Neural progenitor cell (in vitro differentiated cells): ENCODE data around the gene PTDSS2. TPM values are rescaled to one million over a fixed set of nuclear protein-coding genes. Genes with fewer than 3 reads are reported as not detected.

Source experiments
- DNase-seq: peaks from one replicate; pipeline ENCODE4 v3.0.0-alpha.2; 2016; ENCODE audit warnings: low spot score
- H2AFZ ChIP-seq: fragments of 200-600 bp; sonication (generic); replicated peaks from 2 replicates; pipeline ENCODE4 v1.6.1; 2016; ENCODE audit warnings: antibody characterized with exemption
- H3F3A ChIP-seq: fragments of 200-600 bp; sonication (generic); 2 replicates; pipeline ENCODE4 v1.6.1; 2016; ENCODE audit warnings: antibody characterized with exemption, low read depth
- H3K27ac ChIP-seq: fragments of 200-600 bp; sonication (generic); 2 replicates; pipeline ENCODE4 v1.5.1; 2016; ENCODE audit warnings: mild to moderate bottlenecking
- H3K27me3 ChIP-seq: fragments of 200-600 bp; sonication (generic); 2 replicates; pipeline ENCODE4 v1.6.1; 2016; ENCODE audit warnings: mild to moderate bottlenecking, moderate library complexity
- H3K36me3 ChIP-seq: fragments of 200-600 bp; sonication (generic); 2 replicates; pipeline ENCODE4 v1.5.1; 2016
- H3K4me1 ChIP-seq: fragments of 200-600 bp; sonication (generic); 2 replicates; pipeline ENCODE4 v1.6.1; 2016; ENCODE audit warnings: mixed run types
- H3K4me2 ChIP-seq: fragments of 200-600 bp; sonication (generic); 2 replicates; pipeline ENCODE4 v1.6.1; 2016
- H3K4me3 ChIP-seq: fragments of 200-600 bp; sonication (generic); 2 replicates; pipeline ENCODE4 v1.5.1; 2016
- H3K79me2 ChIP-seq: fragments of 200-600 bp; sonication (generic); 2 replicates; pipeline ENCODE4 v1.6.1; 2016; ENCODE audit warnings: low read depth
- H3K9ac ChIP-seq: fragments of 200-600 bp; sonication (generic); 2 replicates; pipeline ENCODE4 v1.6.1; 2016
- H3K9me3 ChIP-seq: fragments of 200-600 bp; sonication (generic); 2 replicates; pipeline ENCODE4 v1.5.1; 2016; ENCODE audit warnings: low read depth
- H4K20me1 ChIP-seq: fragments of 200-600 bp; sonication (generic); 2 replicates; pipeline ENCODE4 v1.6.1; 2016; ENCODE audit warnings: low read depth
- H3K27ac Mint-ChIP-seq: 3 replicates; pipeline ENCODE4 v1.8.0; 2021; ENCODE audit warnings: mixed read lengths
- H3K27me3 Mint-ChIP-seq: 2 replicates; pipeline ENCODE4 v1.8.0; 2022; ENCODE audit warnings: low read depth, mild to moderate bottlenecking, inconsistent platforms, moderate library complexity, mixed read lengths; ENCODE audit not compliant: insufficient read depth
- H3K36me3 Mint-ChIP-seq: 3 replicates; pipeline ENCODE4 v1.8.0; 2021; ENCODE audit warnings: mixed read lengths
- H3K4me1 Mint-ChIP-seq: 3 replicates; pipeline ENCODE4 v1.8.0; 2021; ENCODE audit warnings: mixed read lengths
- H3K4me3 Mint-ChIP-seq: 3 replicates; pipeline ENCODE4 v1.8.0; 2021; ENCODE audit warnings: mild to moderate bottlenecking, moderate library complexity, mixed read lengths
- H3K9me3 Mint-ChIP-seq: 3 replicates; pipeline ENCODE4 v1.8.0; 2020; ENCODE audit warnings: mixed read lengths
- EZH2 ChIP-seq: fragments of 200-600 bp; sonication (generic); IDR thresholded peaks from 2 replicates; pipeline ENCODE4 v1.6.1; 2017; ENCODE audit warnings: antibody characterized with exemption, mild to moderate bottlenecking, moderate library complexity
- EZH2phosphoT487 ChIP-seq: fragments of 200-600 bp; sonication (generic); IDR thresholded peaks from 2 replicates; pipeline ENCODE4 v1.6.1; 2017; ENCODE audit warnings: antibody characterized with exemption
- total RNA-seq: library from RNA; depleted of rRNA; stranded (reverse); fragments of >200 nt; gene quantifications from 2 replicates; pipeline ENCODE4 v1.2.3, GENCODE V29; 2015; ENCODE audit warnings: low replicate concordance
- TF ChIP-seq, protein P1 (sequence below): fragments of 200-600 bp; sonication (generic); IDR thresholded peaks from 2 replicates; pipeline ENCODE4 v1.5.1; 2017; ENCODE audit warnings: antibody characterized with exemption, mild to moderate bottlenecking

PTDSS2 gene
- total RNA-seq, 1 donor from 2014 or later = 24.7 TPM

DNA sequence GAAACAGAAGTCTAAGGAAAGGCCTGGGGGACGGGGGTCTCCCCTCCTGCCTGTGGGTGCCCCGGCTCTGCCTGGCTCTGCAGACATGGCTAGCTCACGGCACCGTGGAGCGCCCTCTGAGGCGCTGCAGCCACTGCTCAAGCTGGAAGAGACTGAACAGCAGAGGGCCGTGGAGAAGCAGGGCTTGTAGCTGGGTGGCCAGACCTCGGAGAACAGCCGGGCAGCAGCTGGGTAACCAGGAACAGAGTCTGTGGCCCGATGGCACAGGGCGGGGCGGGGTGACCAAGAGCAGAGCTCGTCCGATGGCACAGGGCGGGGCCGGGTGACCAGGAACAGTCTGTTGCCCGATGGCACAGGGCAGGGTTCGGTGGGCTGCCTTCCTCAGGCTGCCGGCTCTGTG lies 38.9 kb downstream of the PTDSS2 start:
- Histone ChIP-seq H3K27ac (no peak overlapping the region), H3K4me3 (no peak overlapping the region), H3K79me2 (no peaks in the 10 kb centered on the region), H3K4me2 (no peak overlapping the region), H3K9ac (no peak overlapping the region), H2AFZ (no peak overlapping the region), H3K9me3 (no peaks in the 10 kb centered on the region), H3K27me3 (no peaks in the 10 kb centered on the region), H3F3A (peaks cover 2% of the 10 kb centered on the region), H3K36me3 (no peaks in the 10 kb centered on the region), H4K20me1 (no peaks in the 10 kb centered on the region), H3K4me1 (no peaks in the 10 kb centered on the region)
- Mint-ChIP-seq H3K27ac (no peak overlapping the region), H3K36me3 (peaks cover under 1% of the 10 kb centered on the region), H3K4me3 (no peak overlapping the region), H3K9me3 (peaks cover under 1% of the 10 kb centered on the region), H3K4me1 (no peaks in the 10 kb centered on the region), H3K27me3 (no peaks in the 10 kb centered on the region)
- TF ChIP-seq EZH2phosphoT487 = no peak
- TF ChIP-seq, protein P1, sequence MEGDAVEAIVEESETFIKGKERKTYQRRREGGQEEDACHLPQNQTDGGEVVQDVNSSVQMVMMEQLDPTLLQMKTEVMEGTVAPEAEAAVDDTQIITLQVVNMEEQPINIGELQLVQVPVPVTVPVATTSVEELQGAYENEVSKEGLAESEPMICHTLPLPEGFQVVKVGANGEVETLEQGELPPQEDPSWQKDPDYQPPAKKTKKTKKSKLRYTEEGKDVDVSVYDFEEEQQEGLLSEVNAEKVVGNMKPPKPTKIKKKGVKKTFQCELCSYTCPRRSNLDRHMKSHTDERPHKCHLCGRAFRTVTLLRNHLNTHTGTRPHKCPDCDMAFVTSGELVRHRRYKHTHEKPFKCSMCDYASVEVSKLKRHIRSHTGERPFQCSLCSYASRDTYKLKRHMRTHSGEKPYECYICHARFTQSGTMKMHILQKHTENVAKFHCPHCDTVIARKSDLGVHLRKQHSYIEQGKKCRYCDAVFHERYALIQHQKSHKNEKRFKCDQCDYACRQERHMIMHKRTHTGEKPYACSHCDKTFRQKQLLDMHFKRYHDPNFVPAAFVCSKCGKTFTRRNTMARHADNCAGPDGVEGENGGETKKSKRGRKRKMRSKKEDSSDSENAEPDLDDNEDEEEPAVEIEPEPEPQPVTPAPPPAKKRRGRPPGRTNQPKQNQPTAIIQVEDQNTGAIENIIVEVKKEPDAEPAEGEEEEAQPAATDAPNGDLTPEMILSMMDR = no peak
- no peak for TF ChIP-seq EZH2
- no peak for DNase-seq

DNA sequence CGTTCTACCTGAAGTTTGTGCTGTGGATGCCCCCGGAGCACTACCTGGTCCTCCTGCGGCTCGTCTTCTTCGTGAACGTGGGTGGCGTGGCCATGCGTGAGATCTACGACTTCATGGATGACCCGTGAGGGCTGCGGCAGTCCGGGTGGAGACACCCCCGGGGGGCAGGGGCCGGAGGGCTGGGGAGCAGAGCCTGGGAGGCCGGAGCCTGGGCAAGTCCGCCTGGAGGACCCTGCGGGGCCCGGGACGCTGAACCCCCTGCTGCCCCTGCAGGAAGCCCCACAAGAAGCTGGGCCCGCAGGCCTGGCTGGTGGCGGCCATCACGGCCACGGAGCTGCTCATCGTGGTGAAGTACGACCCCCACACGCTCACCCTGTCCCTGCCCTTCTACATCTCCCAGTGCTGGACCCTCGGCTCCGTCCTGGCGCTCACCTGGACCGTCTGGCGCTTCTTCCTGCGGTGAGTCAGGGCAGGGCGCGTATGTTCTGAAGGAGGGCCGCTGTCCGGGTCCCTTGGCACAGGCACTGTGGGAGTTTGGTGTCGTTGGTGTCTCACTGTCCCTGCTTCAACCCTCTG lies 39.6 kb downstream of the PTDSS2 start:
- no peak for DNase-seq
- no peaks in the 10 kb centered on the region for H4K20me1 ChIP-seq
- Mint-ChIP-seq H3K4me1 (no peaks in the 10 kb centered on the region), H3K9me3 (no peaks in the 10 kb centered on the region), H3K27me3 (no peaks in the 10 kb centered on the region), H3K4me3 (no peak overlapping the region), H3K36me3 (no peaks in the 10 kb centered on the region), H3K27ac (no peak overlapping the region)
- no peaks in the 10 kb centered on the region for H3K9me3 ChIP-seq
- no peak overlapping the region for H3K9ac ChIP-seq
- H3K36me3 ChIP-seq = no peaks in the 10 kb centered on the region
- H2AFZ ChIP-seq = no peak overlapping the region
- TF ChIP-seq, protein P1 = no peak
- TF ChIP-seq EZH2phosphoT487 (no peak), EZH2 (no peak)
- no peaks in the 10 kb centered on the region for H3F3A ChIP-seq
- no peaks in the 10 kb centered on the region for H3K27me3 ChIP-seq
- H3K4me1 ChIP-seq = no peaks in the 10 kb centered on the region
- no peak overlapping the region for H3K4me2 ChIP-seq
- no peaks in the 10 kb centered on the region for H3K79me2 ChIP-seq
- no peak overlapping the region for H3K27ac ChIP-seq
- H3K4me3 ChIP-seq = no peak overlapping the region

DNA sequence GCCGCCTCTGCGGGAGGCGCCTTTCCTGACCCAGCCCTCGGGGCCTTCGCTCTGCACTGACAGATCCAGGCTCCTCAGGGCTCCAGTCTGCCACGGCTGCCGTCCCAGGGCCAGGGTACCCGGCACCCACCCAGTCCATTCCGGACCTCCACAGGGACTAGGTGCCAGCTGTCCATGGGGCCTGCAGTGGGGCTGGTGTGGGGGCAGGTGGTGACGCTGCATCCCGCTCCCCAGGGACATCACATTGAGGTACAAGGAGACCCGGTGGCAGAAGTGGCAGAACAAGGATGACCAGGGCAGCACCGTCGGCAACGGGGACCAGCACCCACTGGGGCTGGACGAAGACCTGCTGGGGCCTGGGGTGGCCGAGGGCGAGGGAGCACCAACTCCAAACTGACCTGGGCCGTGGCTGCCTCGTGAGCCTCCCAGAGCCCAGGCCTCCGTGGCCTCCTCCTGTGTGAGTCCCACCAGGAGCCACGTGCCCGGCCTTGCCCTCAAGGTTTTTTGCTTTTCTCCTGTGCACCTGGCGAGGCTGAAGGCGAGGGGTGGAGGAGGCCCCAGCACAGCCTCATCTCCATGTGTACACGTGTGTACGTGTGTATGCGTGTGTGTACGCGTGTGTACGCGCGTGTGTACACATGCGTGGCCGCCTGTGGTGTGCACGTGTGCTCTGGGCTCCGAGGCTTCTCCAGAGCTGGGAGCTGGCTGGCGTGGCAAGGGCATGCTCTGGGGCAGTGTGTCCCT lies 40.3 kb downstream of the PTDSS2 start:
- Mint-ChIP-seq H3K27me3 (peaks cover 2% of the 10 kb centered on the region), H3K4me1 (no peaks in the 10 kb centered on the region), H3K36me3 (peaks cover 4% of the 10 kb centered on the region), H3K27ac (no peak overlapping the region), H3K9me3 (no peaks in the 10 kb centered on the region), H3K4me3 (no peak overlapping the region)
- H3K4me3 ChIP-seq = no peak overlapping the region
- no peak overlapping the region for H3K27ac ChIP-seq
- H3K36me3 ChIP-seq = no peaks in the 10 kb centered on the region
- no peaks in the 10 kb centered on the region for H3F3A ChIP-seq
- H3K9ac ChIP-seq = no peak overlapping the region
- no peaks in the 10 kb centered on the region for H3K27me3 ChIP-seq
- no peak for DNase-seq
- H2AFZ ChIP-seq = no peak overlapping the region
- no peaks in the 10 kb centered on the region for H3K4me1 ChIP-seq
- TF ChIP-seq EZH2 (no peak), EZH2phosphoT487 (no peak)
- TF ChIP-seq, protein P1 = no peak
- no peaks in the 10 kb centered on the region for H4K20me1 ChIP-seq
- no peak overlapping the region for H3K4me2 ChIP-seq
- no peaks in the 10 kb centered on the region for H3K9me3 ChIP-seq
- H3K79me2 ChIP-seq = no peaks in the 10 kb centered on the region
